Mucosa of stomach (tissue), 1 donor: Measurements from ENCODE around the gene KCNQ1OT1.

ENCODE experiments used
- H3K27me3 ChIP-seq: one replicate; pipeline ENCODE4 v1.7.0; 2013; ENCODE audit warnings: mild to moderate bottlenecking, low read length; ENCODE audit not compliant: control insufficient read depth, insufficient read depth
- H3K36me3 ChIP-seq: one replicate; pipeline ENCODE4 v1.7.0; 2013; ENCODE audit warnings: low read length; ENCODE audit not compliant: control insufficient read depth, insufficient read depth
- H3K4me1 ChIP-seq: one replicate; pipeline ENCODE4 v1.7.0; 2013; ENCODE audit warnings: mild to moderate bottlenecking, low read length; ENCODE audit not compliant: control insufficient read depth, insufficient read depth
- H3K4me3 ChIP-seq: one replicate; pipeline ENCODE4 v1.7.0; 2013; ENCODE audit warnings: low read length
- H3K9ac ChIP-seq: one replicate; pipeline ENCODE4 v1.7.0; 2013; ENCODE audit warnings: mild to moderate bottlenecking, low read length, moderate library complexity
- H3K9me3 ChIP-seq: one replicate; pipeline ENCODE4 v1.7.0; 2013; ENCODE audit warnings: mild to moderate bottlenecking, low read length, moderate library complexity; ENCODE audit not compliant: control insufficient read depth
- donor health status: Pancreatic carcinoma.

Gene KCNQ1OT1

GRCh38 chr11:2580061-2580421, 119.8 kb downstream of the KCNQ1OT1 start:
- no peaks in the 10 kb centered on the region for H3K27me3 ChIP-seq
- H3K36me3 ChIP-seq = no peaks in the 10 kb centered on the region
- no peak overlapping the region for H3K4me3 ChIP-seq
- no peak overlapping the region for H3K9ac ChIP-seq
- H3K9me3 ChIP-seq = no peaks in the 10 kb centered on the region
- H3K4me1 ChIP-seq = peaks cover 16% of the 10 kb centered on the region

GRCh38 chr11:2579315-2580060, 120.3 kb downstream of the KCNQ1OT1 start:
- peaks cover 21% of the 10 kb centered on the region for H3K4me1 ChIP-seq
- H3K36me3 ChIP-seq = no peaks in the 10 kb centered on the region
- no peak overlapping the region for H3K9ac ChIP-seq
- H3K4me3 ChIP-seq = no peak overlapping the region
- H3K27me3 ChIP-seq = no peaks in the 10 kb centered on the region
- H3K9me3 ChIP-seq = no peaks in the 10 kb centered on the region

- Histone ChIP-seq H3K4me3 (no peak overlapping the region), H3K9ac (no peak overlapping the region), H3K27me3 (no peaks in the 10 kb centered on the region), H3K36me3 (no peaks in the 10 kb centered on the region), H3K4me1 (peaks cover 21% of the 10 kb centered on the region), H3K9me3 (no peaks in the 10 kb centered on the region)
These were observed 120.9 kb downstream of the KCNQ1OT1 start for GRCh38 chr11:2578929-2579270.

GRCh38 chr11:2577991-2578928, 121.5 kb downstream of the KCNQ1OT1 start:
- H3K27me3 ChIP-seq = no peaks in the 10 kb centered on the region
- no peaks in the 10 kb centered on the region for H3K36me3 ChIP-seq
- H3K9ac ChIP-seq = no peak overlapping the region
- no peak overlapping the region for H3K4me3 ChIP-seq
- H3K9me3 ChIP-seq = no peaks in the 10 kb centered on the region
- H3K4me1 ChIP-seq = peaks cover 21% of the 10 kb centered on the region

- H3K9me3 ChIP-seq = no peaks in the 10 kb centered on the region
- no peak overlapping the region for H3K4me3 ChIP-seq
- no peaks in the 10 kb centered on the region for H3K27me3 ChIP-seq
- peaks cover 21% of the 10 kb centered on the region for H3K4me1 ChIP-seq
- no peaks in the 10 kb centered on the region for H3K36me3 ChIP-seq
- no peak overlapping the region for H3K9ac ChIP-seq
These were observed 122.5 kb downstream of the KCNQ1OT1 start for GRCh38 chr11:2577031-2577990.

- H3K9ac ChIP-seq = no peak overlapping the region
- no peaks in the 10 kb centered on the region for H3K36me3 ChIP-seq
- H3K9me3 ChIP-seq = no peaks in the 10 kb centered on the region
- H3K27me3 ChIP-seq = no peaks in the 10 kb centered on the region
- H3K4me3 ChIP-seq = no peak overlapping the region
- H3K4me1 ChIP-seq = peaks cover 21% of the 10 kb centered on the region
These were observed 123.2 kb downstream of the KCNQ1OT1 start for GRCh38 chr11:2576549-2576948.

GRCh38 chr11:2576111-2576510, 123.7 kb downstream of the KCNQ1OT1 start:
- Histone ChIP-seq H3K4me1 (peaks cover 21% of the 10 kb centered on the region), H3K9ac (no peak overlapping the region), H3K27me3 (no peaks in the 10 kb centered on the region), H3K4me3 (no peak overlapping the region), H3K9me3 (no peaks in the 10 kb centered on the region), H3K36me3 (no peaks in the 10 kb centered on the region)

- H3K9me3 ChIP-seq = no peaks in the 10 kb centered on the region
- peaks cover 21% of the 10 kb centered on the region for H3K4me1 ChIP-seq
- no peaks in the 10 kb centered on the region for H3K36me3 ChIP-seq
- H3K4me3 ChIP-seq = no peak overlapping the region
- no peaks in the 10 kb centered on the region for H3K27me3 ChIP-seq
- H3K9ac ChIP-seq = no peak overlapping the region
These were observed 124.2 kb downstream of the KCNQ1OT1 start for GRCh38 chr11:2575591-2576051.

- Histone ChIP-seq H3K4me1 (peaks cover 21% of the 10 kb centered on the region), H3K27me3 (no peaks in the 10 kb centered on the region), H3K4me3 (no peak overlapping the region), H3K9me3 (no peaks in the 10 kb centered on the region), H3K9ac (no peak overlapping the region), H3K36me3 (no peaks in the 10 kb centered on the region)
These were observed 125.0 kb downstream of the KCNQ1OT1 start for GRCh38 chr11:2574553-2575535.

GRCh38 chr11:2574043-2574552, 125.7 kb downstream of the KCNQ1OT1 start:
- H3K36me3 ChIP-seq = no peaks in the 10 kb centered on the region
- H3K4me3 ChIP-seq = no peak overlapping the region
- H3K27me3 ChIP-seq = no peaks in the 10 kb centered on the region
- peaks cover 21% of the 10 kb centered on the region for H3K4me1 ChIP-seq
- H3K9me3 ChIP-seq = no peaks in the 10 kb centered on the region
- no peak overlapping the region for H3K9ac ChIP-seq
